B cell (primary cell): ENCODE results near the gene F13B. TPM values are rescaled to one million over a fixed set of nuclear protein-coding genes. Genes with fewer than 3 reads are reported as not detected.

Experiments
- ATAC-seq: fragments of 200-7000 bp; cut with Tn5 transposase; one replicate; pipeline ENCODE4 v1.10.0; 2021; ENCODE audit warnings: low read depth, mild to moderate bottlenecking, moderate number of reproducible peaks, moderate library complexity
- CTCF ChIA-PET: fragments of 350-600 bp; sonication (Branson Sonifier 250); formaldehyde crosslinking; loops from one replicate; lab custom pipeline; 2021; ENCODE audit warnings: antibody characterized with exemption, inconsistent platforms; lab: Charles Lee
- POLR2A ChIA-PET: fragments of 350-600 bp; sonication (Branson Sonifier 250); formaldehyde crosslinking; loops from one replicate; lab custom pipeline; 2021; ENCODE audit warnings: antibody characterized with exemption; lab: Charles Lee
- DNase-seq: peaks from one replicate; pipeline ENCODE4 v3.0.0; 2013
- H2AFZ ChIP-seq: 2 replicates; pipeline ENCODE4 v1.6.1; 2012; ENCODE audit warnings: mild to moderate bottlenecking, low read depth, low read length; ENCODE audit not compliant: insufficient read depth, poor library complexity, severe bottlenecking
- H3K27ac ChIP-seq, 2 donors: 1 replicate in 1 of 2; 2 replicates in 1 of 2; pipeline ENCODE4 v1.5.1; 2012 to 2013; ENCODE audit warnings: low read length in 2 of 2, mild to moderate bottlenecking in 2 of 2, moderate library complexity in 1 of 2
- H3K27me3 ChIP-seq, 4 experiments: fragments of 200-600 bp in 1 of 4; sonication (generic) in 1 of 4; replicated peaks in 1 of 4; 1 replicate in 2 of 4; 2 replicates in 2 of 4; pipeline versions ENCODE4 v1.6.1 to v1.7.0; 2013 to 2016; ENCODE audit warnings: low read length in 3 of 4, mild to moderate bottlenecking in 2 of 4, mixed read lengths in 1 of 4, moderate library complexity in 1 of 4; ENCODE audit not compliant: insufficient read depth in 4 of 4, control insufficient read depth in 3 of 4; ENCODE audit errors: control extremely low read depth in 1 of 4
- H3K36me3 ChIP-seq, 2 experiments: replicated peaks in 1 of 2; 1 replicate in 1 of 2; 2 replicates in 1 of 2; pipeline versions ENCODE4 v1.6.1 to v1.7.1; 2013; ENCODE audit warnings: low read length in 1 of 2; ENCODE audit not compliant: insufficient read depth in 2 of 2, control insufficient read depth in 1 of 2; ENCODE audit errors: control extremely low read depth in 1 of 2, extremely low read depth in 1 of 2
- H3K4me1 ChIP-seq, 2 donors: fragments of 200-600 bp in 1 of 2; sonication (generic) in 1 of 2; 1 replicate in 1 of 2; 2 replicates in 1 of 2; pipeline versions ENCODE4 v1.5.1 to v1.6.1; 2013 to 2017; ENCODE audit warnings: low read length in 2 of 2; ENCODE audit not compliant: control insufficient read depth in 2 of 2, insufficient read depth in 2 of 2
- H3K4me2 ChIP-seq: replicated peaks from 2 replicates; pipeline ENCODE3; 2012; ENCODE audit warnings: mild to moderate bottlenecking, low read depth, low read length; ENCODE audit not compliant: poor library complexity, severe bottlenecking
- H3K4me3 ChIP-seq, 5 experiments: fragments of 200-600 bp in 1 of 5; sonication (generic) in 1 of 5; 1 replicate in 3 of 5; 2 replicates in 2 of 5; pipeline versions ENCODE4 v1.5.1 to v1.7.0; 2011 to 2016; ENCODE audit warnings: low read length in 4 of 5, mild to moderate bottlenecking in 4 of 5, low read depth in 2 of 5, control low read depth in 1 of 5, moderate library complexity in 1 of 5; ENCODE audit not compliant: insufficient read depth in 1 of 5; ENCODE audit errors: control extremely low read depth in 1 of 5, extremely low read depth in 1 of 5
- H3K79me2 ChIP-seq: fragments of 200-600 bp; sonication (generic); one replicate; pipeline ENCODE4 v1.6.0; 2016; ENCODE audit warnings: low read length; ENCODE audit not compliant: control insufficient read depth, insufficient read depth
- H3K9ac ChIP-seq: fragments of 200-600 bp; sonication (generic); 2 replicates; pipeline ENCODE4 v1.6.1; 2017; ENCODE audit warnings: mild to moderate bottlenecking, low read length, moderate library complexity
- H3K9me3 ChIP-seq, 3 donors: one replicate each; pipeline versions ENCODE4 v1.6.1 to v1.7.1; 2013; ENCODE audit warnings: low read length in 2 of 3; ENCODE audit not compliant: control insufficient read depth in 2 of 3, insufficient read depth in 1 of 3; ENCODE audit errors: control extremely low read depth in 1 of 3
- H4K20me1 ChIP-seq: 2 replicates; pipeline ENCODE4 v1.6.0; 2012; ENCODE audit warnings: mild to moderate bottlenecking, low read length; ENCODE audit not compliant: insufficient read depth, control insufficient read depth, poor library complexity, severe bottlenecking
- H3K27ac Mint-ChIP-seq: one replicate; pipeline ENCODE4 v1.8.0; 2021; ENCODE audit warnings: mixed read lengths
- H3K27me3 Mint-ChIP-seq: one replicate; pipeline ENCODE4 v1.8.0; 2021; ENCODE audit warnings: mixed read lengths
- H3K4me1 Mint-ChIP-seq: one replicate; pipeline ENCODE4 v1.8.0; 2021; ENCODE audit warnings: mixed read lengths
- H3K4me3 Mint-ChIP-seq: one replicate; pipeline ENCODE4 v1.8.0; 2021; ENCODE audit warnings: mixed read lengths
- H3K9me3 Mint-ChIP-seq: one replicate; pipeline ENCODE4 v1.8.0; 2022; ENCODE audit warnings: mixed read lengths; ENCODE audit not compliant: insufficient read depth
- EZH2 ChIP-seq: IDR thresholded peaks from 2 replicates; pipeline ENCODE4 v1.6.1; 2012; ENCODE audit warnings: borderline replicate concordance, low read depth, mild to moderate bottlenecking, moderate library complexity, low read length; ENCODE audit not compliant: insufficient read depth, poor library complexity, severe bottlenecking
- WGBS: methylation state at CpG from one replicate; pipeline ENCODE4 v1.1.5; 2013; ENCODE audit warnings: missing lambda C conversion rate; ENCODE audit not compliant: insufficient coverage; 5-methylcytosine and 5-hydroxymethylcytosine counted together
- intact Hi-C: fragments of 100-400 bp; cut with micrococcal nuclease; formaldehyde crosslinking; loops from one replicate; pipeline ENCODE4 v1.10.0; 2022
- polyA plus RNA-seq: library from polyadenylated mRNA; depleted of rRNA; stranded (reverse); fragments of >200 nt; gene quantifications from 2 replicates; pipeline ENCODE4 v1.2.3, GENCODE V29; 2012
- total RNA-seq, 2 donors: library from RNA; stranded (reverse); fragments of 120-200 nt in 1 of 2; gene quantifications; 1 replicate in 1 of 2; 2 replicates in 1 of 2; pipeline versions ENCODE4 v1.2.3 to v1.2.4, GENCODE V29; 2013 to 2022
- TF ChIP-seq, protein P1 (sequence below): fragments of 200-600 bp; IDR thresholded peaks from one replicate; pipeline ENCODE4 v1.8.0; 2022; ENCODE audit warnings: antibody characterized with exemption, mild to moderate bottlenecking

F13B gene
- total and polyA plus RNA-seq, 2 donors (not counting 1 experiment from before 2014, with no cell fraction given) = not detected

- DNase-seq (no peak), ATAC-seq (no peak)
- no peaks in the 10 kb centered on the region for H3K4me1 ChIP-seq
- no peaks in the 10 kb centered on the region for H3K79me2 ChIP-seq
- Mint-ChIP-seq H3K4me3 (no peak overlapping the region), H3K4me1 (no peaks in the 10 kb centered on the region), H3K9me3 (no peaks in the 10 kb centered on the region), H3K27ac (no peak overlapping the region), H3K27me3 (peaks cover 13% of the 10 kb centered on the region)
- no peak overlapping the region for H3K4me2 ChIP-seq
- no peak overlapping the region for H2AFZ ChIP-seq
- H4K20me1 ChIP-seq = no peaks in the 10 kb centered on the region
- POLR2A ChIA-PET = no interaction called here
- H3K36me3 ChIP-seq = no peaks in the 10 kb centered on the region
- CTCF ChIA-PET = no interaction called here
- no peaks in the 10 kb centered on the region for H3K27me3 ChIP-seq
- TF ChIP-seq, protein P1, sequence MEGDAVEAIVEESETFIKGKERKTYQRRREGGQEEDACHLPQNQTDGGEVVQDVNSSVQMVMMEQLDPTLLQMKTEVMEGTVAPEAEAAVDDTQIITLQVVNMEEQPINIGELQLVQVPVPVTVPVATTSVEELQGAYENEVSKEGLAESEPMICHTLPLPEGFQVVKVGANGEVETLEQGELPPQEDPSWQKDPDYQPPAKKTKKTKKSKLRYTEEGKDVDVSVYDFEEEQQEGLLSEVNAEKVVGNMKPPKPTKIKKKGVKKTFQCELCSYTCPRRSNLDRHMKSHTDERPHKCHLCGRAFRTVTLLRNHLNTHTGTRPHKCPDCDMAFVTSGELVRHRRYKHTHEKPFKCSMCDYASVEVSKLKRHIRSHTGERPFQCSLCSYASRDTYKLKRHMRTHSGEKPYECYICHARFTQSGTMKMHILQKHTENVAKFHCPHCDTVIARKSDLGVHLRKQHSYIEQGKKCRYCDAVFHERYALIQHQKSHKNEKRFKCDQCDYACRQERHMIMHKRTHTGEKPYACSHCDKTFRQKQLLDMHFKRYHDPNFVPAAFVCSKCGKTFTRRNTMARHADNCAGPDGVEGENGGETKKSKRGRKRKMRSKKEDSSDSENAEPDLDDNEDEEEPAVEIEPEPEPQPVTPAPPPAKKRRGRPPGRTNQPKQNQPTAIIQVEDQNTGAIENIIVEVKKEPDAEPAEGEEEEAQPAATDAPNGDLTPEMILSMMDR = no peak
- TF ChIP-seq EZH2 = no peak
- intact Hi-C loops = no loop called here
- no peak overlapping the region for H3K27ac ChIP-seq
- no peak overlapping the region for H3K9ac ChIP-seq
- WGBS = no CpG with 5 or more reads among the region's 2 CpGs
- H3K9me3 ChIP-seq = no peaks in the 10 kb centered on the region
- H3K4me3 ChIP-seq = no peak overlapping the region
Measured at GRCh38 chr1:197062692-197063091, 4.4 kb downstream of the F13B start.

DNA sequence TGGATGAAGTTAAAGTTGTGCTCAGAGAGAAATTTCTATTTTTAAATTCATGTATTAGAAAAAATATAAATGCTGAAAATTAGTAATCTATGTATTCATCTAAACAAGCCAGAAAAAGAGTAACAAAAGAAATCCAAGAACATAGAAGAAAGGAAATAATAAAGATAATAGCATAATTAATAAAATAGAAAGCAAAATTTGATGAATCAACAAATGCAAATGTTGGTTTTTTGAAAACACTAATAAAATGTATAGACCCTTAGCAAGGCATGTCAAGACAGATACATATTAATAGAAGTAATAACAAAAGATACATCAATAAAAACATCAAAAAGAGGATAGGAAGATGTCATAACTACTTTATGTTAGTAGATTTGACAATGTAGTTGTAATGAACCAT is 18.0 kb downstream of the F13B start:
- no peak overlapping the region for H3K4me2 ChIP-seq
- no peaks in the 10 kb centered on the region for H3K36me3 ChIP-seq
- H2AFZ ChIP-seq = no peak overlapping the region
- no peak overlapping the region for H3K27ac ChIP-seq
- DNase-seq (no peak), ATAC-seq (no peak)
- no peak overlapping the region for H3K4me3 ChIP-seq
- intact Hi-C loops = no loop called here
- H3K79me2 ChIP-seq = no peaks in the 10 kb centered on the region
- Mint-ChIP-seq H3K27me3 (no peaks in the 10 kb centered on the region), H3K27ac (no peak overlapping the region), H3K4me1 (no peaks in the 10 kb centered on the region), H3K4me3 (no peak overlapping the region), H3K9me3 (peaks cover 5% of the 10 kb centered on the region)
- POLR2A ChIA-PET = no interaction called here
- no peak for TF ChIP-seq EZH2
- TF ChIP-seq, protein P1 = no peak
- H3K9ac ChIP-seq = no peak overlapping the region
- no peaks in the 10 kb centered on the region for H3K27me3 ChIP-seq
- no peaks in the 10 kb centered on the region for H3K4me1 ChIP-seq
- H3K9me3 ChIP-seq = peaks cover 0 to 2% (median 0%) of the 10 kb centered on the region in 3 donors
- CTCF ChIA-PET = no interaction called here
- no peaks in the 10 kb centered on the region for H4K20me1 ChIP-seq
